ENCODE data around the gene KHDC1. TPM values are rescaled to one million over a fixed set of nuclear protein-coding genes. Genes with fewer than 3 reads are reported as not detected.
"Not testable (repeated sequence)": the region's sequence is repeated elsewhere in the genome, so short reads cannot be mapped to it uniquely, and the experiment has no call there.

The KHDC1 gene
- total RNA-seq (10 to 100 TPM in 1 of 5 donors, 1 to 10 TPM in 3, not detected in 1; 1.8 to 18.7 (median 3.5) TPM), polyA plus RNA-seq (1 to 10 TPM in 1 of 3 donors, under 1 TPM in 2; 0.62 to 3.1 (median 0.76) TPM)
- long read RNA-seq, donor 1: 0 reads
- long read RNA-seq, donor 2, partial matches to known transcripts: 0 of 1 reads
- long read RNA-seq, donor 2, other reads (novel, unspliced or antisense): 0 of 1 reads
- long read RNA-seq, donor 3: 0 reads
- long read RNA-seq, donor 4: 0 reads
- long read RNA-seq, donor 5, partial matches to known transcripts: 0 of 3 reads
- long read RNA-seq, donor 5, other reads (novel, unspliced or antisense): 0 of 3 reads
- long read RNA-seq, donor 6, partial matches to known transcripts: 0 of 3 reads
- long read RNA-seq, donor 6, other reads (novel, unspliced or antisense): 0 of 3 reads
- long read RNA-seq, donor 7: 0 reads
- long read RNA-seq, donor 8: 0 reads
- long read RNA-seq, donor 9, partial matches to known transcripts: 0 of 2 reads
- long read RNA-seq, donor 9, other reads (novel, unspliced or antisense): 0 of 2 reads
- long read RNA-seq, donor 10, partial matches to known transcripts: 0 of 1 reads
- long read RNA-seq, donor 10, other reads (novel, unspliced or antisense): 0 of 1 reads

- Histone ChIP-seq H3K36me3 (peaks cover 0 to under 1% (median 0%) of the 10 kb centered on the region in 4 donors), H3K4me1 (peaks cover 0 to 26% (median 20%) of the 10 kb centered on the region in 4 donors), H3K27ac (peak within 1 kb of the TSS; percentile 25 to 81 (median 58)), H3K27me3 (no peaks in the 10 kb centered on the region), H3K4me3 (peak within 1 kb of the TSS; percentile 69 to 77 (median 73)), H3K9me3 (no peaks in the 10 kb centered on the region)
- 1 to 4% (median 1%) methylated on average over 17 to 63 of the region's 63 CpGs for WGBS, 5 donors
- peak; percentile 29 to 89 for DNase-seq
- intact Hi-C loops (cut with DNase I; ENCODE audit: low total_unique reads): no loop called here
- TF ChIP-seq POLR2AphosphoS5 (IDR thresholded peaks at IDR 0.05) (peak in 1 of 3 donors; percentile 4), POLR2A (IDR thresholded peaks at IDR 0.05) (no peak), CTCF (IDR thresholded peaks at IDR 0.05) (no peak)
Observed at GRCh38 chr6:73262671-73263569, at the start of gene KHDC1. TSS of gene KHDC1 (minus strand) at chr6:73263196. CDS start at chr6:73242517, 20,679 bp downstream.

DNA sequence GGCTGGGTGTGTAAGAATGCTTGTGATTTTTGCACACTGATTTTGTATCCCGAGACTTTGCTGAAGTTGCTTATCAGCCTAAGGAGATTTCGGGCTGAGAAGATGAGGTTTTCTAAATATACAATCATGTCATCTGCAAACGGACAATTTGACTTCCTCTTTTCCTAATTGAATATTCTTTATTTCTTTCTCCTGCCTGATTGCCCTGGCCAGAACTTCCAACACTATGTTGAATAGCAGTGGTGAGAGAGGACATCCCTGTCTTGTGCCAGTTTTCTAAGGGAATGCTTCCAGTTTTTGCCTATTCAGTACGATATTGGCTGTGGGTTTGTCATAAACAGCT, 47.5 kb upstream of the KHDC1 start:
- Histone ChIP-seq H3K4me3 (peak overlapping the region; percentile 63 to 69 (median 67)), H3K27ac (peak overlapping the region in 4 of 5 donors; percentile 5 to 79 (median 59)), H3K4me1 (peaks cover 0 to 38% (median 28%) of the 10 kb centered on the region in 4 donors), H3K27me3 (peaks cover 0 to 14% (median 11%) of the 10 kb centered on the region in 3 donors)
- DNase-seq; H3K9me3 ChIP-seq; H3K36me3 ChIP-seq; intact Hi-C loops (cut with DNase I; ENCODE audit: low total_unique reads): not testable (repeated sequence)
- WGBS, 5 donors: 1 to 15% (median 8%) methylated on average over 4 of the region's 4 CpGs

DNA sequence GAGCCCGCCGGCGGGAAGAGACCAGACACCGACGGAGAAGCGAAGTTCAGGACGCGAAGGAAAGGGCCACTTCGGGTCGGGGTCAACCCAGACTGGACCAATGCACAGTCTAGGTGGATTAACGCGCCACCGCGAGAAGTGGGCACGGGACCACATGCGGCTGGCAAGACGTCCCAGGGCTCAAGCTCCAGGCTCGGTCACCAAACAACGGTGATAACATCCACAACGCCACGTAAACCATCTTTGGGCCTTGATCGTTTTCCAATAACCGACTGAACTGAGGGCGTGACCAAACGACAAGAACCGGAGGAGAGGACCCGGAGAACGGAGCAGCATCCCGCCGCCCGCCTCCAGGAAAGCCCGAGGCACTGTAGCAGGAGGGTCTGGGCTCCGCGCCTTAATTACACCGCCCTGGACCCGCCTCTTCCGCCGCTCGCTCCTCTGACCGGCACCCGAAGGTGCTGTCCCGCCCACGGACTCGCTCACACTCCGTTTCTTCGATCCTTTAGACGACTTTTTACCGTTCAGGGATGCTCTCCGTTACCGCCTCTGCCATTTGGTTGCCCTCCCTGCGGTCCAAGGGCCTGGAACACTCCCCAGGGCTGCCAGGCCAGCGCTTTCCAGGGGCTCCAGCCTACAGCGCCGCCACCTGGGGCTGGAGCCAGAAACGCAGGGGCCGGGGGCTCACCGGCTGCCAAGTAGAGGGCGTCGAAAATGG, 46.9 kb upstream of the KHDC1 start:
- H3K4me1 ChIP-seq: peaks cover 0 to 35% (median 25%) of the 10 kb centered on the region in 4 donors
- no peaks in the 10 kb centered on the region for H3K36me3 ChIP-seq
- WGBS, 5 donors: 0 to 1% (median 0%) methylated on average over 22 to 59 of the region's 59 CpGs
- H3K27ac ChIP-seq: peak overlapping the region; percentile 5 to 79 (median 61)
- H3K27me3 ChIP-seq: peaks cover 0 to 9% (median 6%) of the 10 kb centered on the region in 3 donors
- peak overlapping the region; percentile 63 to 69 (median 67) for H3K4me3 ChIP-seq
- H3K9me3 ChIP-seq: peaks cover 0 to 5% (median 0%) of the 10 kb centered on the region in 4 donors
- intact Hi-C loops (cut with DNase I; ENCODE audit: low total_unique reads): no loop called here
- DNase-seq: peak; percentile 65 to 86
- peak in 2 of 3 donors; percentile 33 to 41 for TF ChIP-seq POLR2AphosphoS5 (IDR thresholded peaks at IDR 0.05)
- TF ChIP-seq POLR2A (IDR thresholded peaks at IDR 0.05): no peak
- peak in 3 of 7 experiments; percentile 12 to 40 (median 36) for TF ChIP-seq CTCF (IDR thresholded peaks at IDR 0.05)
- no peak for TF ChIP-seq EP300 (IDR thresholded peaks at IDR 0.05)

- H3K27ac ChIP-seq: peak overlapping the region; percentile 5 to 79 (median 61)
- TF ChIP-seq EP300 (IDR thresholded peaks at IDR 0.05) (no peak), POLR2AphosphoS5 (IDR thresholded peaks at IDR 0.05) (no peak), POLR2A (IDR thresholded peaks at IDR 0.05) (no peak), CTCF (IDR thresholded peaks at IDR 0.05) (no peak)
- peaks cover 0 to under 1% (median 0%) of the 10 kb centered on the region in 4 donors for H3K9me3 ChIP-seq
- H3K36me3 ChIP-seq: no peaks in the 10 kb centered on the region
- intact Hi-C loops (cut with DNase I; ENCODE audit: low total_unique reads): no loop called here
- 3 to 7% (median 4%) methylated on average over 13 of the region's 13 CpGs for WGBS, 5 donors
- DNase-seq: no peak
- peaks cover 0 to 30% (median 21%) of the 10 kb centered on the region in 4 donors for H3K4me1 ChIP-seq
- H3K27me3 ChIP-seq: peaks cover 0 to 4% (median under 1%) of the 10 kb centered on the region in 3 donors
- peak overlapping the region; percentile 63 to 69 (median 67) for H3K4me3 ChIP-seq
Observed at GRCh38 chr6:73309535-73309784, 46.5 kb upstream of the KHDC1 start.
